Testis (tissue), 2 donors: Measurements from ENCODE around the gene LRRC26.

Experiments
- POLR2A ChIP-seq: fragments of 450-650 bp; IDR thresholded peaks from one replicate; pipeline ENCODE4 v1.6.1; 2017; ENCODE audit warnings: antibody characterized with exemption, mild to moderate bottlenecking, moderate library complexity
- TF ChIP-seq, protein P1 (sequence below), 3 experiments: fragments of 450-650 bp in 2 of 3; fragments of 200-600 bp in 1 of 3; sonication (generic) in 1 of 3; IDR thresholded peaks; one replicate each; pipeline ENCODE4 v1.5.1; 2016 to 2019; ENCODE audit warnings: antibody characterized with exemption in 3 of 3, mild to moderate bottlenecking in 2 of 3, moderate library complexity in 1 of 3

DNA sequence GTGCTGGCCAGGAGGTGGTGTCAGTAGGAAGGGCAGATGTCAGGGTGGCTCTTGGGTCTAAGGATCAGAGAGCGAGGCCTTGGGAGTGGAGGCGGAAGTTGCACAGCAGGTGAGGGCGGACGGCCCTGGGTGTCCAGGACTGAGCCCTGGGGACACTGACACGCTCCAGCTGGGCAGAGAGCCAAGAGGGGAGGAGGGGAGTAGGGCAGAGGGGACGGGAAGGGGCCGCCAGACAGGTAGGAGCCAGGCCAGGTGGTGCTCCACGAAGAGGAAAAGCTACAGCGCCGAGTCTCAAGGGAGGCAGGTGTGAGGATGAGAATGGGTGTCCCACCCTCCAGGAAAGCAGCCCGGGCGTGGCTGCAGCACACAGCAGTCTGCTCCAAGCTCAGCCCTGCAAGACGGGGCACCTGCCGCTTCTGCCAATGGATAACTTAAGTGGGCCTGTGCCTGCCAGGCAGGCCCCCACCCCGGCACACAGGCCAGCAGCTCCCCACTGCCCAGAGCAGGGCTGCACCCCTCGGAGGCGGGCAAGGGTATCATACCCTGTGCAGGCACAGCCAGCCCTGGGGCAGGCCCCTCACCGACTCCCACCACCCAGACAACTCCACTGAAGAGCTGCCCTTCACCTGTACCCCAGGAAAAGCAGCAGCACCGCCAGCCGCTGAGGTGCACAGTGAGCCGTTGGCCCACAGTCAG is 25.8 kb upstream of the LRRC26 start:
- TF ChIP-seq, protein P1, sequence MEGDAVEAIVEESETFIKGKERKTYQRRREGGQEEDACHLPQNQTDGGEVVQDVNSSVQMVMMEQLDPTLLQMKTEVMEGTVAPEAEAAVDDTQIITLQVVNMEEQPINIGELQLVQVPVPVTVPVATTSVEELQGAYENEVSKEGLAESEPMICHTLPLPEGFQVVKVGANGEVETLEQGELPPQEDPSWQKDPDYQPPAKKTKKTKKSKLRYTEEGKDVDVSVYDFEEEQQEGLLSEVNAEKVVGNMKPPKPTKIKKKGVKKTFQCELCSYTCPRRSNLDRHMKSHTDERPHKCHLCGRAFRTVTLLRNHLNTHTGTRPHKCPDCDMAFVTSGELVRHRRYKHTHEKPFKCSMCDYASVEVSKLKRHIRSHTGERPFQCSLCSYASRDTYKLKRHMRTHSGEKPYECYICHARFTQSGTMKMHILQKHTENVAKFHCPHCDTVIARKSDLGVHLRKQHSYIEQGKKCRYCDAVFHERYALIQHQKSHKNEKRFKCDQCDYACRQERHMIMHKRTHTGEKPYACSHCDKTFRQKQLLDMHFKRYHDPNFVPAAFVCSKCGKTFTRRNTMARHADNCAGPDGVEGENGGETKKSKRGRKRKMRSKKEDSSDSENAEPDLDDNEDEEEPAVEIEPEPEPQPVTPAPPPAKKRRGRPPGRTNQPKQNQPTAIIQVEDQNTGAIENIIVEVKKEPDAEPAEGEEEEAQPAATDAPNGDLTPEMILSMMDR (IDR thresholded peaks at IDR 0.05), result no peak
- TF ChIP-seq POLR2A, result no peak
